Left lung (tissue), 8 donors: Measurements from ENCODE around the gene GGT5. TPM values are rescaled to one million over a fixed set of nuclear protein-coding genes. Genes with fewer than 3 reads are reported as not detected.

Source experiments
- polyA plus RNA-seq, 6 donors: library from polyadenylated mRNA; unstranded; fragments of 120-200 nt; gene quantifications; one replicate each; pipeline ENCODE4 v1.2.1, GENCODE V29; 2013; ENCODE audit not compliant: insufficient read length in 6 of 6
- total RNA-seq, 2 donors: library from RNA; stranded (reverse); fragmentation: NEBNext Ultra II Directional; extraction: Animal tissue kit (Norgen Biotek cat#: 25700); gene quantifications; one replicate each; pipeline ENCODE4 v1.2.1, GENCODE V29; 2021
- donor health status: DM: no; HTN: yes; CAD: no.
- donor health status: DM: no; HTN: no; CAD: no.

GGT5 gene
- total and polyA plus RNA-seq, 8 donors = 10.6 to 25.6 (median 13.5) TPM

Other genes starting within 250 kb of the GGT5 start
- gene GSTT4, start 239.6 kb downstream of the GGT5 start, total RNA-seq = not detected
- gene GSTT4, start 239.6 kb downstream of the GGT5 start, polyA plus RNA-seq = under 1 TPM in 1 of 6 donors, not detected in 5; 0.07 TPM
- gene CABIN1, start 233.8 kb downstream of the GGT5 start, total RNA-seq = 100 to 1,000 TPM in 1 of 2 donors, 10 to 100 TPM in 1; 76.9 to 125 TPM
- gene CABIN1, start 233.8 kb downstream of the GGT5 start, polyA plus RNA-seq = 100 to 1,000 TPM in 3 of 6 donors, 10 to 100 TPM in 3; 72.9 to 134 (median 97.6) TPM
- gene SUSD2, start 63.6 kb downstream of the GGT5 start, total RNA-seq = 100 to 1,000 TPM in 1 of 2 donors, 10 to 100 TPM in 1; 63.2 to 374 TPM
- gene SUSD2, start 63.6 kb downstream of the GGT5 start, polyA plus RNA-seq = 10 to 100 TPM in 4 of 6 donors, 1 to 10 TPM in 2; 8.2 to 20.0 (median 13.3) TPM
- gene SPECC1L, start 25.7 kb upstream of the GGT5 start, total RNA-seq = 10 to 100 TPM; 70.9 to 94.4 TPM
- gene SPECC1L, start 25.7 kb upstream of the GGT5 start, polyA plus RNA-seq = 10 to 100 TPM; 76.3 to 91.6 (median 80.9) TPM
- gene ADORA2A, start 182.5 kb upstream of the GGT5 start, total RNA-seq = 10 to 100 TPM; 11.5 to 16.8 TPM
- 10 to 100 TPM; 23.0 to 31.9 (median 28.1) TPM for gene ADORA2A, start 182.5 kb upstream of the GGT5 start, polyA plus RNA-seq